IPS DF 4.7 (cell line): ENCODE data around the gene IRF8.

Source experiments
- DNase-seq: peaks from one replicate; pipeline ENCODE4 v3.0.0-alpha.2; 2013; ENCODE audit warnings: low spot score; ENCODE audit errors: extremely low read depth

IRF8 gene

DNA sequence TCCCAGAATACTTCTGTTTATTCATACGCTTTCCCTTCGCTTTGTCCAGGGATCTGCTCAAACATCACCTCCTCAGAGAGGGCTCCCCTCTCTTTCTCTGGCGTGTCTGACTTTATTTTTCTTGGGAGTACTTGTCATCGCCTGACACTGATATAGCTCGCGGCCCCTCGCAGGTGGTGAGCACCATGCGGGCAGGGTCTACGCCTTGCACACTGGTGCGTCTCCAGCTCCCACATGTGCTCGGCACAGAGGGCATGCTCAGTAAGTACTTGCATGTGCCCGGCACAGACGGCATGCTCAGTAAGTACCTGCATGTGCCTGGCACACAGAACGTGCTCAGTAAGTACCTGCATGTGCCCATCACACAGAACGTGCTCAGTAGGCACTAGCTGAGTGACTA, 57.5 kb downstream of the IRF8 start:
- no peak for DNase-seq

DNA sequence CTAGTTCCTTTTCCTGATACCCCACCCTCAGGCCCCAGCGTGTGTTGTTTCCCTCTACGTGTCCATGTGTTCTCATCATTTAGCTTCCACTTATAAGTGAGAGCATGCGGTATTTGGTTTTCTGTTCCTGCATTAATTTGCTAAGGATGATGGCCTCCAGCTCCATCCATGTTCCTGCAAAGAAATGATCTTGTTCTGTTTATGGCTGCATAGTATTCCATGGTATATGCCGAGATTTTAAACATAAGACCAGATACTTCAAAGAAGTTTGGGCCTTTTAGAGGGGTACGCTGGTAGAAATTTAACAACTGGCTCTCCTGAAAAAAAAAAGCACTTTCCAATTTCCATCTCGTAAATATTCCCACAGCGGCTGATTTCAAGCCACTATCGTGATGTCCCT, 59.8 kb downstream of the IRF8 start:
- no peak for DNase-seq

DNA sequence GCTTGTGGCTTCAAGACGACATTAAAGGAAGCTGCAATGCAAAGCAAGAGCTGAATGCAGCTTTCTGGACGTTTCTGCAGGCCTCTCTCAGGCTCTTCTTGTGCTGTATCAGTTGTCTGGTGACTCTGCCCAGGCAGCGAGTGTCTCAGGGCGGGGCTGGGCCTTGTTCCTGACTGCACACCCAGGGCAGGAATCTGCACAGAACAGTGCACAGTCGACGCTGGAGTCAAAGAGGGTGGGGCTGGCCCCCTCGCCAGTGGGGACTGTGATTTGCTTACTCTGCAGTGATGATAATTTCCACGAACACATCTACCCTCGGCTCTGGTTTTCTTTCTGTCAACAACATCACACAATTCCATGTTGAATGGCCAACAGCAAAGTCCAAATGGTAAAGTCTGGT, 60.7 kb downstream of the IRF8 start:
- no peak for DNase-seq

DNA sequence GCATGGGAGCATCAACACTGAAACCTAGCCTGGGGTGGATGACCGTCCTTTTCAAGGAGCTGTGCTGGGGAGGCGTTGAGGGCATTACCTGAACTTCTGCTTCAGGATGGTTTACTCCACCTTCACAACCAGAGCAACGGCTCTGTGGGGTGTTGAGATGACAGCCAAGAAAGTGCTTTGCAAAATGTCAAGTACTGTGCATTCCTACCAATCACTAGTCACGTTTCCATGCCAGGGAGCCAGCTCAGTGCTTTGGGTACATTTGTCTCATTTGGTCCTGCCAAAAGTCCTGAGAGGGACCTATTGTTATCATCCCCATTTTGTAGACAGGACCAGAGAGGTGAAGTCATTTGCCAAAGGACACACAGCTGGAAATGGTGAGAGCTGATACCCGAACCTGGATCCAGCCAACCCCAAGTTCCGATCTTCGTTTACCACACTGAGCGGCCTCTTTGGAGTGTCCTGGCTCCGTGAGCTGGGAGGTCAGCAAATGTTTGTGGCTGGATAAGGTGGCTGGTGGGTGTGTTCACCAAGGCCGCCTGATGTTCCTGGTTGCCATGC, 61.6 kb downstream of the IRF8 start:
- DNase-seq, result no peak

DNA sequence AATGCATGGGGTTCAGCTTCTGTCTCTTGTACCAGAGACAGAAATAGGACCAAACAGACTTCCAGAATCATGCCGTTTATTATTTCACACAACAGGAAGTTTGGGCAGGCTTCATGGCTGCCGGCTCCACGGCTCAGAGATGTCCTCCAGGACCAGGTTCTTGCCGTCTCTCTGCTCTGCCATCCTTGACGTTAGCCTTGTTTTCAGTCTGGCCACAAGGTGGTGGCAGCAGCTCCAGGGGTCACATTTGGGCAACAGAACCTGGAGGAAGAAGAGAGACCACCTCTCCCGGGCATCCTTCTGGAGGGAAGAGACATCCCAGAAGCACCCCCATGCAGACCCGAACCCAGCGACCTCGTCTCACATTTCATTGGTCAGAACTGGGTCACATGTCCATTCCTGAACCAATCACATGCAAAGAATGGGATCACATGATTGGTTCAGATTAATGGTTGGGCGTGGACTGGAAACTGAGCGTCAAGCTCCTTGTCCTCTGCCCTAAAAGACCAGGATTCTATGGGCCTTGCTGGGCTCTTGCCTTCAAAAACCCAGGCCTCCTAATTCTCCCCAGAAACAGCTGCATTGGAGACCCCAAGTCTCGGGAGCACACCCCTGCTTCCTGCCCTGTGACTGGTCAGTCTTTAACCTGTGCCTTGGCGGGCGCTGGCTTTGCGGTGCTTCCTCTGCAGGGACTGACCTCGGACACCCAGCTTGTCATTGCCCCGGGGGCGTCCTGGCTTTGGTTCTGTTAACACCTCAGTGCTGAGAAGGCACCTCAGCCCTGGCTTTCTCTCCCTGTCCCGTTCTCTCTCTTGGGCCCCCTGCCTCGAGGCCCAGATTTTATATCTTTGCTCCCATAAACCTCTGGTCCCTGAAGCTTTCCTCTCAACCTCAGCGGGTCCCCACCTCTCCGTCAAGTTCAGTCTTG, 63.3 kb downstream of the IRF8 start:
- no peak for DNase-seq

DNA sequence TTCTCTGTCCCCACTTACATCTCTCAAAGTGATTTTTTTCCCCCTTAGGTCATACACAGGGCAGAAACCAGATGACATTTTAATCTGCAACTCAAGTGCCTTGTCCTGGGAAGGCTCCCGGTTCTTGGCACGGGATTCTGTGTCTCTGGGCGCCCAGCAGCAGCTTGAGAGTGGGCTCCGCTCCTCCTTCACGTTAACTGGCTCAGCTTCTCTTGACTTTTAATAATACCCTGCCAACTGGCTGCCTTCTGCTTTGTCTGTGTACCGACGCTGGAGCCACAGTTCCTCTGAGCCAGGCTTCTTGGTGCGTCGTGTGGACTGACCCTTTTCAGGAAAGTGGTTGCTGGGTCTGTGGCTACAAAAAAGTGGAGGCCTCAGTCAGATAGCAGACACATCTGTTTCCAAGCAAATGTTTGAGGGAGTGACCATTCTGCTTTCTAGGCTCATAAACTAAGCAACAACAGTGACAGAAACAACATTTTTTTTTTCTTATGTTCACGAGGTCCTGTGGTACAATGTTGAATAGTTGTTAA, 64.9 kb downstream of the IRF8 start:
- DNase-seq, result no peak

DNA sequence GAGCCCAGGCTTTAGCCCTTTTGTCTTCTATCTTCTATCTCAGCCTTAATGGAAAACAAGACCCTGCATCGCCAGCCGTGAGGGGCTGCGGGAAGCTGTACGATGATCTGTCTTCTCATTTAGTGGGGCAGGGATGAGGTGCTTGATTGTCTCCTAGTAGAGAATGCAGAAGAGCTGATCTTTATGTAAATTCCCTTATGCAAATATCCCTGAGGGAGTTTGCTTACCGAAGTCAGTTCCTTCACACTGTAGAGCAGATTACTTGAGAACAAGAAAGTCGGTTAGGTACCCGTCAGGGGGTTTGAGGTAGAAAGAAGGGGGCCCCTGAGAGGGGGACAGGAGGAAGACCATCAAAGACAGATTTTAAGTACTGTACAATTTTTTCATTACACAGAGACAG, 66.2 kb downstream of the IRF8 start:
- DNase-seq, result no peak

DNA sequence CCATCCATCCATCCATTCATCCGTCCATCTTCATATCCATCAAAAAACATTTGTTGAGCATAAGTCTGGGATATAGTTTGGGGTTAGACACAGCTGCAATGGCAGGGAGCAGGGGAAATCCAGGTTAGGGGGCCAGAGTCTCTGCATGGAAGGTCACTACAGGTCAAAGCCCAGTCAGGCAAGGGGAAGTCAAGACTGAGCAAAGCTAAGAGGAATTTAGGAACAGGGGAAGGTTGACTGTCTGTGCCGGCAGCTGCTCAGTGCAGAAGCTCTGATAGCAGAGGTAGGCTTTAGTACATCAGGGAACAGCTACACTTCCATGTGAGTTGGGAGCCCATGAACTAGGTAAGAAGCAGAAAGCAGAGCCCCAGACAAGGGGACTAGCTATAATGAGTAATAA, 68.1 kb downstream of the IRF8 start:
- no peak for DNase-seq

DNA sequence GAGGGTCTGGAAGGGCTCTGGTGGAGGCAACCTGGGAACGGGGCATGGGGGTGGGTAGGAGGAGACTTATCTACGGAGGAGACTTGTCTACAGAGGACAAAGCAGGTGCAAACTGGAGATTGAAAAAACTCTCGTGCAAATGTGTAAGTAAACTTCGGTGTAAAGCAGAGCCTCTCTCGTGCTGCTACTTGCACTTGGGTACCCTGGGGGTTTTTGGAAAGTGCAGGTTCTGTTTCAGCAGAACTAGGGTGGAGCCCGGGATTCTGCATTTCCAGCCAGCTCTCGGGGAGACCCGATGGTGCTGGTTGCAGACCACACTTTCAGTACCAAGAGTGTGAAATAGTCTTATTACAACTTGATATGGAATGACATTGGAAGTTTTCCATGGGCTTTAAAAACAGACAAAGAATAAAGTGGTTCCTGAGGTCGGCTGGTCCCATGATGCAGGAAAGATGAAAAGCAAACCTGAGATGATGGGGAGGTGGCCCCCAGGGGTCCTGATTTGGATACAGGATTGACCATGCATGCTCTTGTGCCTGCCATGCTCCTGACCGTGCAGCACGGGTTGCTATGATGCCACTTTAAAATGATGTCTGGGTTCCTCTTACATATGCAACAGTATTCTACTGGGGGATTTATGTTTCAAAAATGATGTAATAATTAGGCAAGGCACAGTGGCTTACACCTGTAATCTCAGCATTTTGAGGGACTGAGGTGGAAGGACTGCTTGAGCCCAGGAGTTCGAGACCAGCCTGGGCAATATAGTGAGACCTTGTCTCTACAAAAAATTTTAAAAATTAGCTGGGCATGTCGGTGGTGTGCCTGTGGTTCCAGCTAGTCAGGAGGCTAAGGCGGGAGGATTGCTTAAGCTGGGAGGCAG, 69.3 kb downstream of the IRF8 start:
- no peak for DNase-seq

DNA sequence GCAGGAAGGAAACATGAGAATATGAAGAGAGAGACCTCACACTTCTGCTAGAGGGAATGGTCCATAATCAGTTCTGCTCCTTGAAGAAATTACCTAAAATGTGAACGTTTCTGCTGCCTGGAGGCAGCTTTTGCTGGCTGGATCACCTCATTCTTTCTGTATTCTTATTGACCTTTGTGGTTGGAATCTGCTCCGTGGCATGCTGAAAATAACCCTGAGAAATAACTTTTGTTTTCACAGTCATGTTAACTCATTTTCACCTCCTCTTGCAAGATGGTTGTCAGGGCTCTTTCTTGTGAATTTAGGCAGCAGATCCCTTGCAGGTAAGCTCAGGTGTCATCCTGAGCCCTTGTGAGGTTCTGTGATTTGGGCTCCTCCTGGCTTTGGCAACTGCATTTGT, 70.2 kb downstream of the IRF8 start:
- no peak for DNase-seq

DNA sequence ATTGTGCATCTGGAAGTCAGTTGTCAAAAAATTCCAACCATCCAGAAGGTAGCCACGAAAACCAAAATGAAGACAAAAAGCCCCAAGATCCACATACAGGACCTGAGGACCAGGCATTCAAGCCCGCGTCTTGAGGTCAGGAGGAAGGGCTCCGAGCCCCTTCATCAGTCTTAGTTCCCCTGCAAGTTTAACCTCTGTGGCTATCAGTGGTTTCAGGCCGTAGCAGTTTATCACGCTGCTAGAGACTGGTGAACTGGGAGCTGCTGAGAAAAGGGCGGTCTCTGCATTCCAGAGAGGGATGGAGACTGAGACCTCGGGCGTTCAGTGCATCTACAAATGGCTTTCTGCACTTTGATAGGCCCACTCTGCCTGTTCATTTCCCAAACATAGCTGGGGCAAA, 70.6 kb downstream of the IRF8 start:
- DNase-seq, result no peak

DNA sequence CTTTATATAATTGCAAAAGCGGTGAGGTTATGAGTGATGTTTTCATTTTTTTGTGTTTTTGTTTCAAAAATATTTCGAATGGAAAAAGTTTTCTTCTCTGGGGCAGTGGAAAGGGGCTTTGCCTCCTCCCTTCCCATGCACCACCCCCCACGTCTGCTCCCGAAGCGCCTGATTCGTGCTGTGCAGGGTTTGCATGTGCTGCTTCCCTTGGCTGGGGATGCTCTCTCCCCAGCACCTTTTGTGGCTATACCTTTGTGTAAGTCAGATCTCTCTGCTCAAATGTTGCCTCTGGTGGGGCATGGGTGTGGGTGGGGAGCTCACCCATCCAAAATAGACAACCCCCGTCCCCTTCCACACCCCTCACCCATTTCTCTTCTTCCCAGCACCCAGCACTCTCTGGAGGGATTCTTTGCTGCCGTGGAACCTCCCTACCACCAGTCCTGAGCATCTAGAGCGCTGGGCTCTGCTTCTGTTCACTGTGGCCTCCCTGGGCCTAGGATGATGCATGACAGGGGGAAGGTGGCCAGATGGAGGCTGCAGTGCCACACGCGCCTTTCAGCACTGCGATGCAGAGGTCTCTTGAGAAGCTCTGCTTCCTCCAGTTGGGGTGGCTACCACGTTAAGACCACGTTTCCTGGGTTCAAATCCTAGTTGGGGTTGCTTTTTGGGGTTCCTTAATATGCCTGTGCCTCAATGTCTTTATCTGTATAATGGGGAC, 71.2 kb downstream of the IRF8 start:
- DNase-seq, result no peak

DNA sequence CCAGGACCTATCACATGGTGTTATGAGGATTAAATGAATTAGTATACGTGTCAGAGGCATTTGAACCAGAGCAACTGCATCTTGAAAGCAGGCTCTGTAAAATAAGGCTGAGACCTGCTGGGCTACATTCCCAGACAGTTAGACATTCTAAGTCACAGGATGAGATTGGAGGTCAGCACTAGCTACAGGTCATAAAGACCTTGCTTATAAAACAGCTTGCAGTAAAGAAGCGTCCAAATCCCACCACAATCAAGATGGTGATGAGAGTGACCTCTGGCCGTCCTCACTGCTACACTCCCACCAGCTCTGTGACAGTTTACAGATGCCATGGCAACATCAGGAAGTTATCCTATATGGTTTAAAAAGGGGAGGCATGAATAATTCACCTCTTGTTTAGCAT, 71.8 kb downstream of the IRF8 start:
- no peak for DNase-seq
